GM12878 (cell line): Measurements from ENCODE around the gene RORC. TPM values are rescaled to one million over a fixed set of nuclear protein-coding genes. Genes with fewer than 3 reads are reported as not detected.

ENCODE experiments used
- ATAC-seq: fragments of 200-7000 bp; cut with Tn5 transposase; 3 replicates; pipeline ENCODE4 v1.9.1; 2020; ENCODE audit warnings: mild to moderate bottlenecking, moderate library complexity
- BruUV-seq: library from RNA; stranded (reverse); fragments of 400-500 nt; replicated peaks from 2 replicates; lab custom pipeline; 2021; lab: Mats Ljungman, UMichigan
- CTCF ChIA-PET: fragments of 300-600 bp; sonication (Branson Sonifier 250); formaldehyde crosslinking; extraction: SDS; loops from one replicate; lab custom pipeline; 2021; ENCODE audit warnings: inconsistent platforms; lab: Yijun Ruan, JAX
- POLR2A ChIA-PET: fragments of 350-600 bp; formaldehyde crosslinking; extraction: SDS; loops from one replicate; lab custom pipeline; 2021; ENCODE audit warnings: inconsistent platforms; lab: Charles Lee
- RAD21 ChIA-PET: fragments of 300-600 bp; sonication (Branson Sonifier 250); formaldehyde crosslinking; loops from one replicate; lab custom pipeline; 2023; ENCODE audit warnings: antibody characterized with exemption; ENCODE audit not compliant: unreplicated experiment; lab: Charles Lee
- SMC1A ChIA-PET: fragments of 300-600 bp; sonication (Branson Sonifier 250); formaldehyde crosslinking; loops from one replicate; lab custom pipeline; 2023; ENCODE audit not compliant: unreplicated experiment, uncharacterized antibody; lab: Charles Lee
- DNase-seq: peaks from one replicate; pipeline ENCODE4 v3.0.0-alpha.2; 2011; ENCODE audit warnings: low read depth, low spot score
- FAIRE-seq: peaks from 3 replicates; lab custom pipeline; 2011; peaks lifted over from hg19 to GRCh38; lab: Jason Lieb, UNC
- H2AFZ ChIP-seq: 2 replicates; pipeline ENCODE4 v1.6.0; 2011; ENCODE audit warnings: low read depth, low read length, control low read depth; ENCODE audit not compliant: control insufficient read depth
- H3K27ac ChIP-seq: 2 replicates; pipeline ENCODE4 v1.5.1; 2011; ENCODE audit warnings: control low read depth; ENCODE audit not compliant: control insufficient read depth, insufficient read depth
- H3K27me3 ChIP-seq, 2 experiments: replicated peaks in 1 of 2; 2 replicates each; pipeline versions ENCODE4 v1.6.0 to v1.6.1; 2011; ENCODE audit warnings: low read length in 1 of 2; ENCODE audit not compliant: control insufficient read depth in 2 of 2, insufficient read depth in 2 of 2
- H3K36me3 ChIP-seq, 2 experiments: 2 replicates each; pipeline ENCODE4 v1.5.1; 2011; ENCODE audit warnings: low read length in 1 of 2; ENCODE audit not compliant: control insufficient read depth in 2 of 2, insufficient read depth in 2 of 2
- H3K4me1 ChIP-seq: 2 replicates; pipeline ENCODE4 v1.6.1; 2011; ENCODE audit warnings: mild to moderate bottlenecking, low read length, moderate library complexity, mixed read lengths; ENCODE audit not compliant: control insufficient read depth, insufficient read depth
- H3K4me2 ChIP-seq: 2 replicates; pipeline ENCODE4 v1.6.0; 2011; ENCODE audit warnings: control low read depth; ENCODE audit not compliant: control insufficient read depth, insufficient read depth
- H3K4me3 ChIP-seq: fragments of 200-600 bp; sonication (generic); 2 replicates; pipeline ENCODE4 v1.5.1; 2016
- H3K79me2 ChIP-seq: 2 replicates; pipeline ENCODE4 v1.6.0; 2011; ENCODE audit warnings: low read length; ENCODE audit not compliant: control insufficient read depth, insufficient read depth
- H3K9ac ChIP-seq: 2 replicates; pipeline ENCODE4 v1.8.0; 2011; ENCODE audit warnings: low read length, control low read depth, mixed read lengths; ENCODE audit not compliant: control insufficient read depth, insufficient read depth
- H3K9me3 ChIP-seq: replicated peaks from 3 replicates; pipeline ENCODE4 v1.5.1; 2011; ENCODE audit warnings: mild to moderate bottlenecking, low read length; ENCODE audit not compliant: control insufficient read depth, insufficient read depth
- H4K20me1 ChIP-seq: 2 replicates; pipeline ENCODE4 v1.6.0; 2011; ENCODE audit not compliant: control insufficient read depth, insufficient read depth
- CBFB ChIP-seq: IDR thresholded peaks from 2 replicates; pipeline ENCODE4 v1.6.1; 2016; ENCODE audit warnings: antibody characterized with exemption, low read depth
- SMARCA5 ChIP-seq: fragments of 450-650 bp; IDR thresholded peaks from 2 replicates; pipeline ENCODE4 v1.6.1; 2017; ENCODE audit warnings: mild to moderate bottlenecking
- SREBF2 ChIP-seq: IDR thresholded peaks from 2 replicates; pipeline ENCODE4 v1.6.1; 2012; ENCODE audit warnings: mild to moderate bottlenecking, low read length
- in situ Hi-C: fragments of 300-500 bp; cut with MboI; formaldehyde crosslinking; loops from 9 replicates; pipeline ENCODE4 v1.14.3; 2018; ENCODE audit warnings: mixed read lengths
- intact Hi-C: fragments of 100-400 bp; cut with micrococcal nuclease; formaldehyde crosslinking; loops from one replicate; pipeline ENCODE4 v1.14.2; 2022; ENCODE audit not compliant: unreplicated experiment
- polyA plus RNA-seq, 11 experiments: library from polyadenylated mRNA; depleted of rRNA in 4 of 11; unstranded in 6 of 11; stranded (reverse) in 5 of 11; fragments of >200 nt; fragmentation: Nextera tagmentation in 4 of 11; fragmentation: Illumina TruSeq in 1 of 11; extraction: Ambion mirVana in 4 of 11; extraction: Trizol in 1 of 11; gene quantifications; 1 replicate in 1 of 11; 2 replicates in 10 of 11; pipeline versions ENCODE4 v1.2.1 to v1.2.3, GENCODE V29; 2011 to 2016; ENCODE audit warnings: inconsistent platforms in 2 of 11, missing spikeins in 2 of 11, low read depth in 1 of 11
- total RNA-seq, 4 experiments: library from RNA; depleted of rRNA in 3 of 4; stranded (reverse); fragments of >200 nt in 3 of 4; fragmentation: Illumina TruSeq in 1 of 4; extraction: Trizol in 1 of 4; gene quantifications; 2 replicates each; pipeline versions ENCODE4 v1.2.1 to v1.2.3, GENCODE V29; 2013 to 2021
- TF ChIP-seq, protein P1 (sequence below): fragments of 450-650 bp; IDR thresholded peaks from 2 replicates; pipeline ENCODE4 v1.6.1; 2016; ENCODE audit warnings: mild to moderate bottlenecking
- TF ChIP-seq, protein P2 (sequence below): fragments of 450-650 bp; formaldehyde crosslinking; IDR thresholded peaks from 2 replicates; pipeline ENCODE4 v1.4.0; 2020; ENCODE audit warnings: mild to moderate bottlenecking, moderate library complexity
- TF ChIP-seq, protein P3 (sequence below): fragments of 450-650 bp; IDR thresholded peaks from 2 replicates; pipeline ENCODE4 v1.6.1; 2017; ENCODE audit warnings: mild to moderate bottlenecking, low read depth, inconsistent platforms; ENCODE audit not compliant: poor library complexity, severe bottlenecking
- TF ChIP-seq, protein P4 (sequence below): fragments of 450-650 bp; IDR thresholded peaks from 2 replicates; pipeline ENCODE4 v1.6.1; 2017; ENCODE audit warnings: low read depth, mild to moderate bottlenecking, moderate library complexity

Gene RORC
- total and polyA plus RNA-seq, 10 of the 15 experiments (the other 5 are each of a cell fraction or from before 2014, with no cell fraction given), result not detected

DNA sequence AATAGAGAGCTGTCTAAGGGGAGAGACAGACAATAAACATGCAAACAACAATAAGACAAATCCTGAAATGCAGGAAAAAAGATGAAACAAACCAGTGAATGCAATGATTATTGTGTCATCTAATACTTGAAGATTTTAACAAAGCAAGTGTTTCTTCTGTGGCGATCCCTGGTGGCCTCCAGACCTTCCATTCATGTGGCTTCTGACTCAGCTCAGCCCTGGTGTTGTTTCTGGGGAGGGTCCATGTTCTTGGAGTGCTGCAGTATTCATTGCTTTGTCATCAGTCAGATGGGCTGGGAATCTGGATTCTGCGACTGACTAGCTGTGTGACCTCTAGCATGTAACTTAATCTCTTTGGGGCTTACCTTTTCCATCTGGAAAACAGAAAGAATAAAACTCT lies 9.5 kb upstream of the RORC start (continued):
- TF ChIP-seq, protein P1, sequence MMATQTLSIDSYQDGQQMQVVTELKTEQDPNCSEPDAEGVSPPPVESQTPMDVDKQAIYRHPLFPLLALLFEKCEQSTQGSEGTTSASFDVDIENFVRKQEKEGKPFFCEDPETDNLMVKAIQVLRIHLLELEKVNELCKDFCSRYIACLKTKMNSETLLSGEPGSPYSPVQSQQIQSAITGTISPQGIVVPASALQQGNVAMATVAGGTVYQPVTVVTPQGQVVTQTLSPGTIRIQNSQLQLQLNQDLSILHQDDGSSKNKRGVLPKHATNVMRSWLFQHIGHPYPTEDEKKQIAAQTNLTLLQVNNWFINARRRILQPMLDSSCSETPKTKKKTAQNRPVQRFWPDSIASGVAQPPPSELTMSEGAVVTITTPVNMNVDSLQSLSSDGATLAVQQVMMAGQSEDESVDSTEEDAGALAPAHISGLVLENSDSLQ, result no peak
- TF ChIP-seq CBFB, result no peak

DNA sequence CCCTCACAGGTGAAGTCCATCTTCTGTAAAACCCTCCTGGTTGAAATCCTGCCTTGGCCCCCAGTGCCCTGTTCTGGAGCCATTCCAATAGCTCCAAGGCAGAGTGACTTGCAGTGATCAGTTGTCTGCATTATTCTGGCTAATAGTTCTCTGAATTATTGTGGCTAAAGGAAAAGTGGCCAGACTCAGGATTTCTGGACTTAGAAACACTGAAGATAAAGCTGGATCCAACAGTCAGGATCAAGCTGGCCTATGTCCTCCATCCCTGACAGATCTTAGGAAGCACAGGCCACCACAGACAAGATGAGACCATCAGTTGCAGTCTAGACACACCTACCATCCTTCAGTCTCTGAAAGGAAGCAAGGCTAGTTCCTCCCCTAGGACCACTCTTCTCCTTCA lies 8.8 kb upstream of the RORC start:
- intact Hi-C loops, result no loop called here
- POLR2A ChIA-PET, result interaction anchor here (0.6 to 2.0 kb wide), 5 partner anchors 8 to 69 kb away, joined by 3 to 9 read pairs (median 6); partner anchors contain the start of gene THEM4
- BruUV-seq, result TSS peak; percentile 77
- TF ChIP-seq, protein P2, sequence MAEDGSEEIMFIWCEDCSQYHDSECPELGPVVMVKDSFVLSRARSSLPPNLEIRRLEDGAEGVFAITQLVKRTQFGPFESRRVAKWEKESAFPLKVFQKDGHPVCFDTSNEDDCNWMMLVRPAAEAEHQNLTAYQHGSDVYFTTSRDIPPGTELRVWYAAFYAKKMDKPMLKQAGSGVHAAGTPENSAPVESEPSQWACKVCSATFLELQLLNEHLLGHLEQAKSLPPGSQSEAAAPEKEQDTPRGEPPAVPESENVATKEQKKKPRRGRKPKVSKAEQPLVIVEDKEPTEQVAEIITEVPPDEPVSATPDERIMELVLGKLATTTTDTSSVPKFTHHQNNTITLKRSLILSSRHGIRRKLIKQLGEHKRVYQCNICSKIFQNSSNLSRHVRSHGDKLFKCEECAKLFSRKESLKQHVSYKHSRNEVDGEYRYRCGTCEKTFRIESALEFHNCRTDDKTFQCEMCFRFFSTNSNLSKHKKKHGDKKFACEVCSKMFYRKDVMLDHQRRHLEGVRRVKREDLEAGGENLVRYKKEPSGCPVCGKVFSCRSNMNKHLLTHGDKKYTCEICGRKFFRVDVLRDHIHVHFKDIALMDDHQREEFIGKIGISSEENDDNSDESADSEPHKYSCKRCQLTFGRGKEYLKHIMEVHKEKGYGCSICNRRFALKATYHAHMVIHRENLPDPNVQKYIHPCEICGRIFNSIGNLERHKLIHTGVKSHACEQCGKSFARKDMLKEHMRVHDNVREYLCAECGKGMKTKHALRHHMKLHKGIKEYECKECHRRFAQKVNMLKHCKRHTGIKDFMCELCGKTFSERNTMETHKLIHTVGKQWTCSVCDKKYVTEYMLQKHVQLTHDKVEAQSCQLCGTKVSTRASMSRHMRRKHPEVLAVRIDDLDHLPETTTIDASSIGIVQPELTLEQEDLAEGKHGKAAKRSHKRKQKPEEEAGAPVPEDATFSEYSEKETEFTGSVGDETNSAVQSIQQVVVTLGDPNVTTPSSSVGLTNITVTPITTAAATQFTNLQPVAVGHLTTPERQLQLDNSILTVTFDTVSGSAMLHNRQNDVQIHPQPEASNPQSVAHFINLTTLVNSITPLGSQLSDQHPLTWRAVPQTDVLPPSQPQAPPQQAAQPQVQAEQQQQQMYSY, result no peak
- TF ChIP-seq SMARCA5 (no peak), SREBF2 (no peak)
- TF ChIP-seq, protein P3, sequence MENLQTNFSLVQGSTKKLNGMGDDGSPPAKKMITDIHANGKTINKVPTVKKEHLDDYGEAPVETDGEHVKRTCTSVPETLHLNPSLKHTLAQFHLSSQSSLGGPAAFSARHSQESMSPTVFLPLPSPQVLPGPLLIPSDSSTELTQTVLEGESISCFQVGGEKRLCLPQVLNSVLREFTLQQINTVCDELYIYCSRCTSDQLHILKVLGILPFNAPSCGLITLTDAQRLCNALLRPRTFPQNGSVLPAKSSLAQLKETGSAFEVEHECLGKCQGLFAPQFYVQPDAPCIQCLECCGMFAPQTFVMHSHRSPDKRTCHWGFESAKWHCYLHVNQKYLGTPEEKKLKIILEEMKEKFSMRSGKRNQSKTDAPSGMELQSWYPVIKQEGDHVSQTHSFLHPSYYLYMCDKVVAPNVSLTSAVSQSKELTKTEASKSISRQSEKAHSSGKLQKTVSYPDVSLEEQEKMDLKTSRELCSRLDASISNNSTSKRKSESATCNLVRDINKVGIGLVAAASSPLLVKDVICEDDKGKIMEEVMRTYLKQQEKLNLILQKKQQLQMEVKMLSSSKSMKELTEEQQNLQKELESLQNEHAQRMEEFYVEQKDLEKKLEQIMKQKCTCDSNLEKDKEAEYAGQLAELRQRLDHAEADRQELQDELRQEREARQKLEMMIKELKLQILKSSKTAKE, result no peak
- TF ChIP-seq, protein P4, sequence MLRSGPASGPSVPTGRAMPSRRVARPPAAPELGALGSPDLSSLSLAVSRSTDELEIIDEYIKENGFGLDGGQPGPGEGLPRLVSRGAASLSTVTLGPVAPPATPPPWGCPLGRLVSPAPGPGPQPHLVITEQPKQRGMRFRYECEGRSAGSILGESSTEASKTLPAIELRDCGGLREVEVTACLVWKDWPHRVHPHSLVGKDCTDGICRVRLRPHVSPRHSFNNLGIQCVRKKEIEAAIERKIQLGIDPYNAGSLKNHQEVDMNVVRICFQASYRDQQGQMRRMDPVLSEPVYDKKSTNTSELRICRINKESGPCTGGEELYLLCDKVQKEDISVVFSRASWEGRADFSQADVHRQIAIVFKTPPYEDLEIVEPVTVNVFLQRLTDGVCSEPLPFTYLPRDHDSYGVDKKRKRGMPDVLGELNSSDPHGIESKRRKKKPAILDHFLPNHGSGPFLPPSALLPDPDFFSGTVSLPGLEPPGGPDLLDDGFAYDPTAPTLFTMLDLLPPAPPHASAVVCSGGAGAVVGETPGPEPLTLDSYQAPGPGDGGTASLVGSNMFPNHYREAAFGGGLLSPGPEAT, result no peak
- TF ChIP-seq, protein P1, result no peak

More for the DNA sequence above, 8.8 kb upstream of the RORC start:
- H4K20me1 ChIP-seq, result peaks cover 5% of the 10 kb centered on the region; the same call in 1 of the 2 replicates
- RAD21 ChIA-PET, result interaction anchor here (1.0 to 2.3 kb wide), 6 partner anchors 18 to 346 kb away, joined by 3 to 10 read pairs (median 4); no protein-coding TSS in a partner anchor
- H3K4me1 ChIP-seq, result peaks cover 10% of the 10 kb centered on the region; the same call in 1 of the 2 replicates
- DNase-seq, result no peak
- peak overlapping the region; percentile 80 for H3K4me2 ChIP-seq
- H3K4me3 ChIP-seq, result peak overlapping the region; percentile 35; the same call in 1 of the 2 replicates
- SMC1A ChIA-PET, result interaction anchor here (0.6 to 2.1 kb wide), 12 partner anchors 8 to 539 kb away, joined by 3 to 8 read pairs (median 4); partner anchors contain the start of gene THEM4
- H2AFZ ChIP-seq, result no peak overlapping the region
- H3K27me3 ChIP-seq, result peaks cover 0 to 8% of the 10 kb centered on the region in 2 experiments
- H3K36me3 ChIP-seq, result no peaks in the 10 kb centered on the region
- in situ Hi-C loops, result no loop called here
- H3K27ac ChIP-seq, result no peak overlapping the region
- FAIRE-seq, result no peak
- ATAC-seq, result no peak
- H3K9me3 ChIP-seq, result no peaks in the 10 kb centered on the region
- no peaks in the 10 kb centered on the region for H3K79me2 ChIP-seq
- H3K9ac ChIP-seq, result peak overlapping the region; percentile 10; the same call in 1 of the 2 replicates
- CTCF ChIA-PET, result interaction anchor here (0.6 to 1.6 kb wide), 9 partner anchors 9 to 684 kb away, joined by 3 to 4 read pairs (median 3); partner anchors contain the start of genes THEM5 and TNFAIP8L2
